SK-N-SH (cell line): ENCODE measurements around the gene CLPTM1L. TPM values are rescaled to one million over a fixed set of nuclear protein-coding genes. Genes with fewer than 3 reads are reported as not detected.

Experiments
- CTCF ChIA-PET: fragments of 300-600, 350-600 bp; formaldehyde crosslinking; extraction: SDS; loops from one replicate; lab custom pipeline; 2021; lab: Yijun Ruan, JAX
- POLR2A ChIA-PET: fragments of 350-600 bp; sonication (Branson Sonifier 250); formaldehyde crosslinking; extraction: SDS; loops from one replicate; lab custom pipeline; 2020; ENCODE audit warnings: antibody characterized with exemption, inconsistent platforms; lab: Yijun Ruan, JAX
- DNase-seq: peaks from one replicate; pipeline ENCODE4 v3.0.0; 2012
- H2AFZ ChIP-seq: fragments of 200-600 bp; sonication (generic); 2 replicates; pipeline ENCODE4 v1.8.1; 2016; ENCODE audit warnings: antibody characterized with exemption, mild to moderate bottlenecking, low read depth
- H3F3A ChIP-seq: fragments of 200-600 bp; sonication (generic); replicated peaks from 2 replicates; pipeline ENCODE3; 2016; ENCODE audit warnings: antibody characterized with exemption, mild to moderate bottlenecking; ENCODE audit not compliant: insufficient read depth
- H3K27ac ChIP-seq, 2 experiments: fragments of 200-500 bp in 1 of 2; fragments of 200-600 bp in 1 of 2; sonication (Bioruptor generic) in 1 of 2; sonication (generic), shearing (Covaris generic) in 1 of 2; 2 replicates each; pipeline versions ENCODE4 v1.5.1 to v1.6.1; 2014 to 2016; ENCODE audit warnings: low read depth in 2 of 2, inconsistent platforms in 1 of 2, low read length in 1 of 2, mild to moderate bottlenecking in 1 of 2, mixed read lengths in 1 of 2
- H3K27me3 ChIP-seq: fragments of 200-600 bp; sonication (generic), shearing (Covaris generic); 2 replicates; pipeline ENCODE4 v1.6.1; 2016; ENCODE audit warnings: mixed run types; ENCODE audit not compliant: insufficient read depth
- H3K36me3 ChIP-seq, 2 experiments: fragments of 200-500 bp in 1 of 2; fragments of 200-600 bp in 1 of 2; sonication (Bioruptor generic) in 1 of 2; sonication (generic) in 1 of 2; replicated peaks in 1 of 2; 2 replicates each; pipeline versions ENCODE3 to v1.5.1; 2014 to 2016; ENCODE audit warnings: low read length in 1 of 2, mild to moderate bottlenecking in 1 of 2; ENCODE audit not compliant: insufficient read depth in 2 of 2, control insufficient read depth in 1 of 2
- H3K4me1 ChIP-seq, 2 experiments: fragments of 200-500 bp in 1 of 2; fragments of 200-600 bp in 1 of 2; sonication (Bioruptor generic) in 1 of 2; sonication (generic), shearing (Covaris generic) in 1 of 2; 2 replicates each; pipeline versions ENCODE4 v1.5.1 to v1.6.1; 2014 to 2016; ENCODE audit warnings: low read depth in 1 of 2, low read length in 1 of 2, mixed run types in 1 of 2; ENCODE audit not compliant: insufficient read depth in 2 of 2, control insufficient read depth in 1 of 2
- H3K4me2 ChIP-seq: fragments of 200-600 bp; sonication (generic), shearing (Covaris generic); 2 replicates; pipeline ENCODE4 v1.6.1; 2017; ENCODE audit warnings: mixed run types
- H3K4me3 ChIP-seq, 2 experiments: fragments of 200-500 bp in 1 of 2; fragments of 200-600 bp in 1 of 2; sonication (Bioruptor generic) in 1 of 2; sonication (generic), shearing (Covaris generic) in 1 of 2; 2 replicates each; pipeline versions ENCODE4 v1.5.1 to v1.8.1; 2014 to 2016; ENCODE audit warnings: low read depth in 2 of 2, inconsistent platforms in 1 of 2, low read length in 1 of 2, mild to moderate bottlenecking in 1 of 2, mixed read lengths in 1 of 2, moderate library complexity in 1 of 2
- H3K79me2 ChIP-seq: fragments of 200-600 bp; sonication (generic); 2 replicates; pipeline ENCODE4 v1.8.1; 2017; ENCODE audit warnings: mild to moderate bottlenecking; ENCODE audit not compliant: insufficient read depth
- H3K9ac ChIP-seq: fragments of 200-600 bp; sonication (generic); 2 replicates; pipeline ENCODE4 v1.6.1; 2017; ENCODE audit warnings: mixed run types
- H3K9me2 ChIP-seq: fragments of 200-600 bp; sonication (generic); 2 replicates; pipeline ENCODE4 v1.6.1; 2017; ENCODE audit warnings: mixed run types
- H3K9me3 ChIP-seq: fragments of 200-600 bp; sonication (generic); 2 replicates; pipeline ENCODE4 v1.6.1; 2017; ENCODE audit warnings: mixed run types, mild to moderate bottlenecking, moderate library complexity
- H4K20me1 ChIP-seq: fragments of 200-600 bp; sonication (generic); 2 replicates; pipeline ENCODE4 v1.6.1; 2017; ENCODE audit warnings: mild to moderate bottlenecking, mixed run types; ENCODE audit not compliant: insufficient read depth
- CHD2 ChIP-seq: fragments of 150-350 bp; IDR thresholded peaks from 2 replicates; pipeline ENCODE4 v1.6.1; 2018; ENCODE audit warnings: low read length; ENCODE audit not compliant: partially characterized antibody
- ELF1 ChIP-seq: IDR thresholded peaks from 2 replicates; pipeline ENCODE4 v1.4.0; 2012
- EP300 ChIP-seq, 2 experiments: IDR thresholded peaks; 2 replicates each; pipeline versions ENCODE4 v1.4.0 to v1.6.1; 2012; ENCODE audit warnings: borderline replicate concordance in 1 of 2, low read depth in 1 of 2, low read length in 1 of 2
- GABPA ChIP-seq: IDR thresholded peaks from 2 replicates; pipeline ENCODE4 v1.4.0; 2012; ENCODE audit warnings: low read depth, mild to moderate bottlenecking
- MEF2A ChIP-seq: IDR thresholded peaks from 2 replicates; pipeline ENCODE4 v1.4.0; 2012; ENCODE audit warnings: low read depth, borderline replicate concordance
- NFIC ChIP-seq: IDR thresholded peaks from 2 replicates; pipeline ENCODE4 v1.4.0; 2012; ENCODE audit warnings: borderline replicate concordance
- NRF1 ChIP-seq: IDR thresholded peaks from 2 replicates; pipeline ENCODE4 v1.6.1; 2012; ENCODE audit warnings: low read depth, mild to moderate bottlenecking, low read length
- PBX3 ChIP-seq: IDR thresholded peaks from 2 replicates; pipeline ENCODE4; 2012
- POLR2AphosphoS5 ChIP-seq: IDR thresholded peaks from 2 replicates; pipeline ENCODE4 v1.6.1; 2012; ENCODE audit warnings: low read depth, low read length
- RCOR1 ChIP-seq: fragments of 150-350 bp; IDR thresholded peaks from 2 replicates; pipeline ENCODE4 v1.6.1; 2017; ENCODE audit warnings: antibody characterized with exemption, low read length
- RXRA ChIP-seq: IDR thresholded peaks from 2 replicates; pipeline ENCODE4 v1.4.0; 2012; ENCODE audit warnings: low read depth, mild to moderate bottlenecking, borderline replicate concordance
- SIN3A ChIP-seq: IDR thresholded peaks from 2 replicates; pipeline ENCODE4 v1.6.1; 2012; ENCODE audit warnings: low read depth, mild to moderate bottlenecking, low read length, moderate library complexity, borderline replicate concordance
- TEAD4 ChIP-seq: IDR thresholded peaks from 2 replicates; pipeline ENCODE4 v1.4.0; 2012; ENCODE audit warnings: mild to moderate bottlenecking, borderline replicate concordance; ENCODE audit not compliant: insufficient read depth
- USF1 ChIP-seq: IDR thresholded peaks from 2 replicates; pipeline ENCODE4 v1.4.0; 2012; ENCODE audit warnings: low read depth, borderline replicate concordance
- USF2 ChIP-seq: fragments of 150-350 bp; IDR thresholded peaks from 2 replicates; pipeline ENCODE4 v1.6.1; 2017; ENCODE audit warnings: antibody characterized with exemption, low read length, low read depth, borderline replicate concordance
- WGBS: methylation state at CpG from one replicate; pipeline ENCODE4 v1.1.6; 2017; ENCODE audit warnings: low lambda C conversion rate; 5-methylcytosine and 5-hydroxymethylcytosine counted together
- polyA plus RNA-seq, 3 experiments: library from polyadenylated mRNA; depleted of rRNA; stranded (reverse); fragments of >200 nt; gene quantifications; 2 replicates each; pipeline ENCODE4 v1.2.3, GENCODE V29; 2012

The CLPTM1L gene
- polyA plus RNA-seq, 1 of the 3 experiments (the other 2 are of a cell fraction), result 202 TPM

GRCh38 chr5:1390861-1391600 lies 46.1 kb upstream of the CLPTM1L start:
- peaks cover 14% of the 10 kb centered on the region; the same call in 1 of the 2 replicates for H3K27me3 ChIP-seq
- H3K27ac ChIP-seq, result no peak overlapping the region
- peaks cover 0 to 7% of the 10 kb centered on the region in 2 experiments; a peak in 1 of 4 replicates for H3K4me1 ChIP-seq
- H3K4me2 ChIP-seq, result no peak overlapping the region
- no peaks in the 10 kb centered on the region for H3F3A ChIP-seq
- no peak overlapping the region for H2AFZ ChIP-seq
- H3K9me2 ChIP-seq, result no peaks in the 10 kb centered on the region
- no peaks in the 10 kb centered on the region for H3K79me2 ChIP-seq
- no peak for DNase-seq
- H3K9me3 ChIP-seq, result no peaks in the 10 kb centered on the region
- POLR2A ChIA-PET, result no interaction called here
- 30% methylated on average over 12 of the region's 21 CpGs for WGBS
- CTCF ChIA-PET, result interaction anchor here (1.3 to 1.4 kb wide), 2 partner anchors 223 to 262 kb away, joined by 3 to 4 read pairs; no protein-coding TSS in a partner anchor
- no peaks in the 10 kb centered on the region for H3K36me3 ChIP-seq
- no peak overlapping the region for H3K4me3 ChIP-seq
- no peak for TF ChIP-seq MEF2A
- TF ChIP-seq NFIC, result no peak
- TF ChIP-seq PBX3, result no peak
- TF ChIP-seq RCOR1, result no peak
- no peak for TF ChIP-seq RXRA
- H4K20me1 ChIP-seq, result no peaks in the 10 kb centered on the region
- no peak overlapping the region for H3K9ac ChIP-seq

- ChIA-PET CTCF (interaction anchor here (1.3 kb wide), 1 partner anchor 223 kb away, joined by 4 read pairs; no protein-coding TSS in a partner anchor), POLR2A (no interaction called here)
- Histone ChIP-seq H3F3A (no peaks in the 10 kb centered on the region), H3K27me3 (peaks cover 16% of the 10 kb centered on the region; the same call in 1 of the 2 replicates), H3K27ac (no peak overlapping the region), H3K36me3 (no peaks in the 10 kb centered on the region), H3K9ac (no peak overlapping the region), H2AFZ (no peak overlapping the region), H3K4me1 (peaks cover 0 to 10% of the 10 kb centered on the region in 2 experiments; a peak in 1 of 4 replicates), H4K20me1 (no peaks in the 10 kb centered on the region), H3K79me2 (no peaks in the 10 kb centered on the region), H3K9me2 (no peaks in the 10 kb centered on the region), H3K4me3 (no peak overlapping the region), H3K4me2 (no peak overlapping the region), H3K9me3 (no peaks in the 10 kb centered on the region)
- whole genome bisulfite sequencing, result 34% methylated on average over 4 of the region's 7 CpGs
- TF ChIP-seq GABPA, result no peak
- no peak for TF ChIP-seq RXRA
- TF ChIP-seq EP300 (IDR thresholded peaks at IDR 0.05; ENCODE audit: borderline replicate concordance in 1 of 2, low read depth in 1 of 2, low read length in 1 of 2), result no peak
- no peak for TF ChIP-seq NRF1
- no peak for TF ChIP-seq ELF1
- no peak for TF ChIP-seq USF2
- TF ChIP-seq CHD2, result no peak
- TF ChIP-seq POLR2AphosphoS5, result no peak
- no peak for TF ChIP-seq SIN3A
- no peak for TF ChIP-seq TEAD4
- no peak for TF ChIP-seq USF1
- TF ChIP-seq RCOR1, result no peak
- no peak for DNase-seq
These were observed 45.4 kb upstream of the CLPTM1L start for GRCh38 chr5:1390333-1390732.
